Stimulated activated CD8-positive, alpha-beta memory T cell treated with anti-CD3 and anti-CD28 coated beads, Interleukin-7, amount 100 ng/mL, for 4 hours (primary cell): ENCODE measurements around the gene ATP2B1.
"Not testable (repeated sequence)": the region's sequence is repeated elsewhere in the genome, so short reads cannot be mapped to it uniquely, and the experiment has no call there.

ENCODE experiments used
- DNase-seq, 2 donors: peaks; one replicate each; pipeline ENCODE4 v3.0.0-alpha.2; 2020; ENCODE audit warnings: low read depth in 2 of 2

ATP2B1 gene

DNA sequence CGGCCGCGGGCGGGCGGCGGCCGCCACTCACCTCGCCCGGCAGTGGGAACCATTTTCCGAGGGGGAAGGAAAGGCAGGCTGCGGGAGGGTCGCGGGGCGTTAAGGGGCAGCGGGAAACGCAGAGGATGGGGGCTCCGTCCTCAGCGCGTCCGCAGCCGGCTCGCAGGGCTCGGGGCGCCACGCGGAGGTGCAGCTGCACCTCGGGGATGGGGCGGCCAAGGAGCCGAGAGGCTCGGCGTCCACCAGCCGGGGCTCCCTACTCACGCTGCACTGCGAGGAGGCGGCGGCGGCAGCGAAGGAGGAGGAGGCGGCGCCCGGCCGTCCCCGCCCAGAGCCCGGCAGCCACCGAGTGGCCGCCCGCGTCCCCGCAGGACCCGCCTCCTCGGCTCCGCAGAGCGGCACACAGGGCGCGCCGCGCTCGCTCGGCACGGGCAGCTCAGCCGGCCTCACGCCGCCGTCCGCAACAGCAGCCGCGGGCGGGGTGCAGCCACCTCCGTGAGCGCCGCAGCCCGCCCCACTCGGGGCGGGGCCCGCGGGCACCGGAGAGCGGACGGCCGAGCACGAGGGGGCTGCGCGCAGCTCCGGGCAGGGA, at the start of gene ATP2B1:
ATP2B1 (minus strand) TSS at position 274 of the 592 bp plus-strand sequence. CDS start 52,952 bp downstream, outside the sequence.
- DNase-seq, result peak; percentile 58 to 82

- not testable (repeated sequence) for DNase-seq
Measured at GRCh38 chr12:89757987-89758386, 49.3 kb upstream of the ATP2B1 start.

GRCh38 chr12:89756585-89757398, 48.2 kb upstream of the ATP2B1 start:
- DNase-seq, result no peak

GRCh38 chr12:89756194-89756584, 47.6 kb upstream of the ATP2B1 start:
- no peak for DNase-seq

- DNase-seq, result no peak
Measured at GRCh38 chr12:89753997-89754396, 45.4 kb upstream of the ATP2B1 start.

DNA sequence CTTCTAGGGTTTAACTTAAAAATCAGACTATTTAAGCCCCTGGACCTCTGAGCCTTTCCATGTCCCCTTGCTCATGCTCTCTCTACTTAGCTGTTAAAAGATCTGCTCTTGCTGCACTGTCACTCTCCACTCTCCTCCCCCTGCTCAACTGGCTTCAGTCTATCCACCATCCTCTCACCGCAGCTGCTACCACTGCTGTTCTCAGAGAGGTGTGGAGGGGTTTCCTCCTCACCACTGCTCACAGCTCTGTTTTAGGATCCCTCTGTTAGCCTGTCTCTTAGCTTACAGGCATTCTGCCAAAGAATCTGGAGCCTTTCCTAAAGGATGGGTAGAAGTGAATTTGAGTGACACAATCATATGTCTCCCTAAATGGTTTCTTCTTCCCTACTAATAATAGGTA, 43.7 kb upstream of the ATP2B1 start:
- DNase-seq, result no peak

DNA sequence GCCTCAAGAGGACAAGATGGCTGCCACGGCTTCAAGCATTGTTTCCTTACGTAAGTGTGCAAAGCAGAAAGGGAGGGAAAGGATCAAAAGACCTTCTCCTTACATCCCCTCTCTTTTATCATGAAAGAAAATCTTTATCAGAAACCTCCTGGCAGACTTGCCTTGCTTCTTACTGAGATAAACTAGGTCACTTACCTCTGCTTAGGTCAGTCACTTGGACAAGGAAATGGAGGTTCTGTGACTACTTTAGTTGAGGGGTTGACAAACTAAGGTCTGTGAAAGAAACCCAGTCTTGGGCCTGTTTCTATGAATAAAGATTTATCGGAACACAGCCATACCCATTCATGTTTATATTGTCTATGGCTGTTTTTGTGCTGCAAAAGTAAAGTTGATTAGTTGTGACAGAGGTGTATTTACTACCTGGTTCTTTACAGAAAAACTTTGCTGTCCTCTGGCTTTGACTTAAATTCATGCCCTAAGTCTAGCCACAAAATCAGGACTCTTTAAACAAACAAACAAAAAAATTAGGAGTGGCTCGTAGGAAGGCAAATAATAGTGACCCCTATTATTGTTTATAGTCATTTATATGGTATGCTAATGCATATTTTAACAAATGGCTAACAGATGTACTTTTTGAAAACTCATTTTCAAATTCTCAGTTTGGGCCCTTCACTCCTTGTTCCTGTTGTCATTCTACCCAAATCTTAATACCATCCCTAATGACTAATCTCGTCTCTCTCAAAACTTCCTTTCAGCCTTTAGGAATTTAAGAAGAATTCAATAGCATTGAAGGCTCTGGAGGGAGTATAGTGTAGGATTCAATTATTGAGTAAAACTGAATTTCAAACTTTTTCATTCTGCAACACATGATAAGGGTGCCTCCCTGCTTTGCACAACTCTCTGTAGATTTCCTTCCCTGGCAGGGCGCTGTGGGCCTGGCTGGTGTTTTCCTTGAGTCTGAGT, 42.0 kb upstream of the ATP2B1 start:
- DNase-seq, result no peak

GRCh38 chr12:89748791-89749190, 40.2 kb upstream of the ATP2B1 start:
- DNase-seq, result no peak

DNA sequence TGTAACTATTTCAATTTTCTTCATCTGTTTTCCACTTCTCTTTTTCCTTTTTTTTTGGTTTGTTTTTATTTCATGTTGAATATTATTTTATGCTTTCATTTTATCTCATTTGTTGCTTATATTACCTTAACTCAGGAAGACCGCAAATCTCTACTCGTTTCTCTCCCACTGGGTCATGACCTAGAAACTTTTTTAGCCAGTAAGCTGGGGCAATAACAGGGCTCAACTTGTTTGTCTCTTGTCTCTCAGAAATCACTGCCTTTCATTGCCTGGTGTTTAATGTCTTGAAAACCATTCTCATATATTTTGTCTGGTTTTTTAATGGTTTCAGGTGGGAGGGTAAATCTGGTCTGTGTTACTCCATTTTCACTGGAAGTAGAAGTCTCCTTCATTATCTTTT, 36.6 kb upstream of the ATP2B1 start:
- no peak for DNase-seq

GRCh38 chr12:89742337-89743022, 33.8 kb upstream of the ATP2B1 start:
- no peak for DNase-seq

- no peak for DNase-seq
Measured at GRCh38 chr12:89740943-89741342, 32.3 kb upstream of the ATP2B1 start.

DNA sequence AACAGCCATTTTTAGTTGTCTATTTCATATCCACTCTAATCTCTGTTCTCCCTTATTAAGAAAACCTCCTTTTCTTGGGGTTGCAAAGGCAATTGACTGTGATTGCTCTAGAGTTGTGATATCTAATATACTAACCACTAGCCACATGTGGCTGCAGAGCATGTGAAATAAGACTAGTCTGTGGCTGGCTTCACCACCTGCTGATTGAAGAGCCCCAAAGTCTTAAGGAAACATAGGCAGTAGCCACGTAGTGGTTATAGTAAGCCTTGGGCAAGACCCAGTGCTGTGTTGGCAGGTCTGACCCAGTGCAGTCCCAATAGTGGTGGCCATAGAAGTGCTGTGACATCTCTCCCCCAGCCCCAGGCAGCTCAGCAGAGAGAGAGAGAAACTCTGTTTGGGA, 28.4 kb upstream of the ATP2B1 start:
- no peak for DNase-seq

- no peak for DNase-seq
Measured at GRCh38 chr12:89733579-89734201, 25.1 kb upstream of the ATP2B1 start.

DNA sequence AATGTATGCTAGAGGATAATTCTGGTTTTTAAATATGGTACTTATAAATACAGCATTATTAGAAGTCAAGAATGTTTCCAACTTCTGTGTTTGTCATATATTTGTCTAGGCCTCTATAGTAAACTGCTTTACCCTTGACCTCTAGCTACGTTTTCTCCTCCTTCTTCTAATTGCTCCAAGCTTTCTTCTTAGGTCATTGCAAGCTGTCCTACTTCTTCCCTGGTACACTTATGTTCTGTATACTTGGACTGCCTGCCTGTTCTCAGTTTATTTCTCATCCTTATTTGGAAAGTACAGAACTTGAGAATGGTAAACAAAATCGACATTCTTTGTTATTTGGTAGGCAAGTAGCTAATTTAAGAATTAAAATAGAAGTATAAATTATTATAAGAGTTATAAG, 23.9 kb upstream of the ATP2B1 start:
- no peak for DNase-seq

DNA sequence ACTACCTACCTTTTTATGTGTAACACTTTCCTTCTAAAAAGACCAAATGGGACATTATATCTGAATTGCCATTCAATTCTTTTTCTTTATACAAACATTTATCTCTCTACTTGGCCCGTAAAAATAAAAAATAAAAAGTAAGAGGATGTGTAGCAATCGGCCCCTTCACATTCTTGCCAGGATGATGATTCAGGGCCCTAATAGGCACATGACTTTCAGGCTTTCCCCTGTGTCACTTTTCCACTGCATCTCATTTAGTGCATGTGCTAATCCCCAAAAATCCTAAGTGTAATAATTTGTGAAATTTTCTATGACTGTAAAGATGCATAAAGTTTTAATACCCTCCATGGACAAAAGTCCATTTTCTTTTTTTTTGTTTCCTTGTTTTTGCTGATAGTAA, 23.0 kb upstream of the ATP2B1 start:
- DNase-seq, result no peak

DNA sequence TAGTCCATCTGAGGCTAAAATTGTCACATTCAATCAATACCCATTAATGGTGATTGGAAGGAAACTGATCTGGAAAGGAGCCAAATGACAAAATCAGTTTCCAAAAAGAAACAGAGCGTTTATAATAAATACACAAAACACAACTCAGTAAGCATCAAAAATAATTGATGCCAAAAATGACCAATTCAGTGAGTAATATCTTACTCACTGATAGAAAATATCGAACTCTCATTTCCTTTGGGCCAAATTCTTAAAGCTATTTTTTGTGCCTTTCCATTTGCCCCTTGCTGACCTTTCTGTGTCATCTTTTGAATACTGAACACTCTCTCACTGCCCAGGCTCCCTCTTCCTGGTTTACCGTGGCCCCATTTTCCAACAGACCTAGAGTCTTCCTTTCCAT, 22.5 kb upstream of the ATP2B1 start:
- no peak for DNase-seq

- no peak for DNase-seq
Measured at GRCh38 chr12:89729946-89730459, 21.4 kb upstream of the ATP2B1 start.

GRCh38 chr12:89723276-89723675, 14.6 kb upstream of the ATP2B1 start:
- no peak for DNase-seq

DNA sequence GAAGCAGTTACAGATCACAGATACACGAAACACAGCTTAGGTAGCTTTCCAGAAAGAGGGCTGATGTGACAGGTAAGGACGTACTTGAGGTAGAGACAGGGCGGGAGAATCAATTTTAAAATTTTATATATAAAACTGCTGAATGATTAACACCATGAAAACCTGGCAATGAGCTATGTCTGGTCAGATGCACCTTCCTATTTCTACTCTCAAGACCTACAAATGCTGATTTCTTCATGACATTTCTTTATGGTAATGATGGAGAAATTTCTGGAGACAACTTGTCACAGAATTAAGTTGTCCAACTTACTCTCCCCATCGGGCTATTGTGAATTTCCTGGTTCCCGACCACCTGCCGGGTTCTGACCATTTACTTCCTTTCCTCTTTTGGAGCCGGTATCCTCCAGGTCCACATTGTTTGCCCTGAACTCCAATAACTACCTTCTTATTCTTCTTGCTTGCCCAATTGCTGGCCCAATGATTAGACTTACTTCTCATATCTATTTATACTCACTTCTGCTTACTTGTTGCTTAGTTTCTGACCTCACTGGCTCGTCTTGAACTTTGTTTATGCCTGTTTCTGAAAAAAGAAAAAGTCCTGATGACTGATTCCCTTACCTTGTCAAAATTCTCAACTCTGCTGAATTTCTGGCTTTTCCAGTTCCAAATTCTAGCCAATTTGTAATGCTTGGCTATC, 12.8 kb upstream of the ATP2B1 start:
- DNase-seq, result no peak

GRCh38 chr12:89717759-89718523, 9.3 kb upstream of the ATP2B1 start:
- no peak for DNase-seq
